Muscle of back (tissue), 11 donors: Measurements from ENCODE around the gene DBH. TPM values are rescaled to one million over a fixed set of nuclear protein-coding genes. Genes with fewer than 3 reads are reported as not detected.

Experiments used
- DNase-seq, 3 donors: peaks; one replicate each; pipeline versions ENCODE4 v3.0.0 to v3.0.0-alpha.2; 2013
- polyA plus RNA-seq, 10 donors: library from polyadenylated mRNA; unstranded; fragments of 120-200 nt; gene quantifications; one replicate each; pipeline ENCODE4 v1.2.1, GENCODE V29; 2013; ENCODE audit not compliant: insufficient read length in 10 of 10

DBH gene
- polyA plus RNA-seq, 10 donors: 0.42 to 0.96 (median 0.63) TPM

GRCh38 chr9:133683586-133684120, 47.5 kb downstream of the DBH start:
- peak in 1 of 3 donors; percentile 26 for DNase-seq

GRCh38 chr9:133684121-133684935, 48.2 kb downstream of the DBH start:
- DNase-seq: peak in 1 of 3 donors; percentile 65

- DNase-seq: no peak
Observed at GRCh38 chr9:133684936-133685361, 48.8 kb downstream of the DBH start.

- no peak for DNase-seq
Observed at GRCh38 chr9:133685653-133686609, 49.8 kb downstream of the DBH start.

GRCh38 chr9:133686642-133687575, 50.7 kb downstream of the DBH start:
- DNase-seq: no peak

GRCh38 chr9:133687856-133688761, 51.9 kb downstream of the DBH start:
- no peak for DNase-seq

- no peak for DNase-seq
Observed at GRCh38 chr9:133689151-133689763, 53.1 kb downstream of the DBH start.

- DNase-seq: no peak
Observed at GRCh38 chr9:133690081-133690561, 54.0 kb downstream of the DBH start.

- DNase-seq: no peak
Observed at GRCh38 chr9:133691191-133691590, 55.0 kb downstream of the DBH start.

GRCh38 chr9:133691626-133692363, 55.6 kb downstream of the DBH start:
- no peak for DNase-seq

GRCh38 chr9:133692364-133692985, 56.3 kb downstream of the DBH start:
- no peak for DNase-seq

- no peak for DNase-seq
Observed at GRCh38 chr9:133693116-133693515, 57.0 kb downstream of the DBH start.

- DNase-seq: no peak
Observed at GRCh38 chr9:133693703-133694529, 57.8 kb downstream of the DBH start.

GRCh38 chr9:133694686-133695085, 58.5 kb downstream of the DBH start:
- no peak for DNase-seq

GRCh38 chr9:133696071-133696472, 59.9 kb downstream of the DBH start:
- DNase-seq: no peak

- DNase-seq: no peak
Observed at GRCh38 chr9:133699546-133699945, 63.4 kb downstream of the DBH start.

GRCh38 chr9:133700819-133701320, 64.7 kb downstream of the DBH start:
- no peak for DNase-seq
